ENCODE measurements around the gene LRRC70.

Gene LRRC70

GRCh38 chr5:62577488-62577887 lies 1.1 kb upstream of the LRRC70 start:
- no peak for TF ChIP-seq CTCF (IDR thresholded peaks at IDR 0.05; ENCODE audit: extremely low read depth, insufficient read depth, missing control alignments)
- in situ Hi-C loops (cut with MboI; ENCODE audit: low pct_unique_long_range_greater_than_20kb, low sequenced_read_pairs, unreplicated experiment), result no loop called here
- no peak for DNase-seq (ENCODE audit: low spot score)

DNA sequence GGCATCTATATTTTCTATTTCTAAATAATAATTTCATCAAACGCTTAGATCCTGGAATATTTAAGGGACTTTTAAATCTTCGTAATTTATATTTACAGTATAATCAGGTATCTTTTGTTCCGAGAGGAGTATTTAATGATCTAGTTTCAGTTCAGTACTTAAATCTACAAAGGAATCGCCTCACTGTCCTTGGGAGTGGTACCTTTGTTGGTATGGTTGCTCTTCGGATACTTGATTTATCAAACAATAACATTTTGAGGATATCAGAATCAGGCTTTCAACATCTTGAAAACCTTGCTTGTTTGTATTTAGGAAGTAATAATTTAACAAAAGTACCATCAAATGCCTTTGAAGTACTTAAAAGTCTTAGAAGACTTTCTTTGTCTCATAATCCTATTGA lies 1.1 kb downstream of the LRRC70 start:
- no peak for DNase-seq (ENCODE audit: low spot score)
- TF ChIP-seq CTCF (IDR thresholded peaks at IDR 0.05; ENCODE audit: extremely low read depth, insufficient read depth, missing control alignments), result no peak
- in situ Hi-C loops (cut with MboI; ENCODE audit: low pct_unique_long_range_greater_than_20kb, low sequenced_read_pairs, unreplicated experiment), result no loop called here

DNA sequence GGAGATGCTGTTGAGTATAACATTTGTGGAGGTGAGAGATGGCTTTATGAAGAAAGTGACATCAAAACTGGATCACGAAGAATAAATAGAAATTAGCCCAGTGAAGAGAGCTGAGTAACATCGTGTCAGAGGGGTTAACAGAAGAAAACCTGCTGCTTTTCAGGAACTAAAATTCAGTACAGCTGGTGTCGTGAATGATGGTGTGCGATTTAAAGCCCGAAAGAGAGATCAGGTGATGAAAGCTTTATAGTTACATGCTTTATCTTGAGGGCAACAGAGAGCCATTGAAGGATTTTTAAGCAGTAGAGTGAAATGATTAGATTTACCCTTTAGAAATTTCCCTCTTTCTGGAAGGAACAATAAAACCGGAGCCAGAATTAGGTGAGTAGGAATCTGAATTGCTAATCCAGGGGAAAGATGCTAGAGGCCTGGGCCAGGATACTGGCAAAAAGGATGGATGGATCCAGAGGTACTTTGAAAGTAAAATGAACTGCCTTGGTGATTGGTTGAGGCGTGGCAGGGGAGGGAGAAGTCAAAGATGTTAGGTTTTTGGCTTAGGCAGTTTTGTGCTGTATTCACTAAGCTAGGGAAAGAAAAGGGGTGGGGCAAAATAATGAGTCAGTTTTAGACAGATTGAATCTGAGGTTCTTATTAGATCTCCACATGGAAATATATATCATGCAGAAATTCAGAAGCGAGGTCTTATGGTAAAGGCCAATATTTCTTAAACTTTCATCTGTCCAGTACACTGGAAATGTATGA lies 3.4 kb downstream of the LRRC70 start:
- TF ChIP-seq CTCF (IDR thresholded peaks at IDR 0.05; ENCODE audit: extremely low read depth, insufficient read depth, missing control alignments), result no peak
- in situ Hi-C loops (cut with MboI; ENCODE audit: low pct_unique_long_range_greater_than_20kb, low sequenced_read_pairs, unreplicated experiment), result no loop called here
- DNase-seq (ENCODE audit: low spot score), result no peak

- no peak for TF ChIP-seq CTCF (IDR thresholded peaks at IDR 0.05; ENCODE audit: extremely low read depth, insufficient read depth, missing control alignments)
- in situ Hi-C loops (cut with MboI; ENCODE audit: low pct_unique_long_range_greater_than_20kb, low sequenced_read_pairs, unreplicated experiment), result no loop called here
These were observed 5.8 kb downstream of the LRRC70 start for GRCh38 chr5:62584391-62584790.

GRCh38 chr5:62585306-62585705 lies 6.7 kb downstream of the LRRC70 start:
- in situ Hi-C loops (cut with MboI; ENCODE audit: low pct_unique_long_range_greater_than_20kb, low sequenced_read_pairs, unreplicated experiment), result no loop called here
- no peak for TF ChIP-seq CTCF (IDR thresholded peaks at IDR 0.05; ENCODE audit: extremely low read depth, insufficient read depth, missing control alignments)

More at GRCh38 chr5:62584391-62584790, 5.8 kb downstream of the LRRC70 start:
- no peak for DNase-seq (ENCODE audit: low spot score)

DNA sequence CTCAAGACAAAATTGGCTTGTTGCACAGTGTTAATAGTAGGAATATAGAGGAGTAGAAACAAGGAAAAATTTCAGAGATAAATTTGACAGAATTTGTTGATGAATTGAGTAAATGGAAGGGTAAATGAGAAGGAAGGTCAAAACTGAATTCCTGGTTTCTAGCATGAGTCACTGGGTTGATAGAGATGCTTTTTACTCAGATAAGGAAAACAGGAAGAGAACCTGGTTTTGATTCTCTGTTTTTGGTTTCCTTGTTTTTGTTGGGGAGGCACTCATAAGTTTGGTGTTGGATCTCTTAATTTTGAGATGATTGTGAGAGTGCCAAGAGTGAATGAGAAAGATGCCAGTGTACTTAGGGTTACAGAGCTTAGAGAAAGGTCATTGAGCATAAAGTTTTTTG lies 7.1 kb downstream of the LRRC70 start:
- TF ChIP-seq CTCF (IDR thresholded peaks at IDR 0.05; ENCODE audit: extremely low read depth, insufficient read depth, missing control alignments), result no peak
- no peak for DNase-seq (ENCODE audit: low spot score)
- in situ Hi-C loops (cut with MboI; ENCODE audit: low pct_unique_long_range_greater_than_20kb, low sequenced_read_pairs, unreplicated experiment), result no loop called here

More at GRCh38 chr5:62585306-62585705, 6.7 kb downstream of the LRRC70 start:
- DNase-seq (ENCODE audit: low spot score), result no peak

Measured in GM13977 (cell line).